SW 1271 (cell line): ENCODE data around the gene ATP1B1.

Experiments
- DNase-seq, 2 experiments: peaks; one replicate each; lab custom pipeline; 2025; lab: John Stamatoyannopoulos, UW

The ATP1B1 gene

DNA sequence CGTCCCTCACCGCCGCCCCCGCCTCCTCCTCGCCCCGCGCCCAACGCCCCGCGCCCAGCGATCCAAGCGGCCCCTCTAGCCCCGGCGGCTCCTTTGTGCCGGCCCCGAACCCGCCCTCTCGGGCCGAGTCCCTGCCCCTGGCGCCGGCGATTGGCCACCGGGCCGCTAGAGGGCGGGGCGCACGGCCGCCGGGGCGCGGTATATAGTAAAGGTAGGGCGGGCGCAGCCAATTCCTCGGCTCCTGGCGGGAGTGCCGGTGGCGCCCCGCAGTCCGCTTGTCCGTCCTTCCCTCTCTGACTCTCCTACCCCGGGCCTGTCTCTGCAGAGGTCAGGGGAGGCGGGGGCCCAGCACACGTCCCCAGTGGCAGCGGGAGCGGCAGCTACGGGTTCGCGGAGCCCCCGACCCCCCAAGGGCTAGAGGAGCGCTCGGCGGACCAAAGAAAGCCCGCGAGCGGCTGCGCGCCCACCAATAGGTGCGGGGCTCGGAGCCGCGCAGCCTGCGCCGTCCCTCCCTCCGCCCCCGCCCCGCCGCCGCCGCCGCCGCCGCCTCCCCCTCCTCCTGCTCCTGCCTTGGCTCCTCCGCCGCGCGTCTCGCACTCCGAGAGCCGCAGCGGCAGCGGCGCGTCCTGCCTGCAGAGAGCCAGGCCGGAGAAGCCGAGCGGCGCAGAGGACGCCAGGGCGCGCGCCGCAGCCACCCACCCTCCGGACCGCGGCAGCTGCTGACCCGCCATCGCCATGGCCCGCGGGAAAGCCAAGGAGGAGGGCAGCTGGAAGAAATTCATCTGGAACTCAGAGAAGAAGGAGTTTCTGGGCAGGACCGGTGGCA is at the start of gene ATP1B1:
TSS of gene ATP1B1 (plus strand) at position 596 of the 826 bp plus-strand sequence. CDS start at position 736, 140 bp downstream.
- peak; percentile 54 to 78 for DNase-seq

DNA sequence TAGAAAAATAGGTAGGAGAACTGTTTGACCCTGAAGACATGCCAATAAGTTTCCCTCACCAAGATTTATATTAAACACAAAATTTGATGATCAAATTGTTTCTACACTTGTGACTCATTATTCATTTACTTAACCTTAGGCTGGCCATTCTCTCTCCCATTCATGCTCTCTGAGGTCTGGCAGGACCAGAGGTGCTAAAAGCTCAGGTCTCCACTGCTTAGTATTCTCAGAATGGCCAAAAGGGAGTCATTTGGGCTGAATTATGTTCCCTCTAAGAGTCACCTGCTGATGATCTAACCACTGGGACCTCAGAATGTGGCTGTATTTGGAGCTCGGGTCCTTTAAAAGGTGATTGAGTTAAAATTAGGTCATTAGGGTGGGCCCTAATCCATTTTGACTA is 47.1 kb upstream of the ATP1B1 start:
- no peak for DNase-seq

DNA sequence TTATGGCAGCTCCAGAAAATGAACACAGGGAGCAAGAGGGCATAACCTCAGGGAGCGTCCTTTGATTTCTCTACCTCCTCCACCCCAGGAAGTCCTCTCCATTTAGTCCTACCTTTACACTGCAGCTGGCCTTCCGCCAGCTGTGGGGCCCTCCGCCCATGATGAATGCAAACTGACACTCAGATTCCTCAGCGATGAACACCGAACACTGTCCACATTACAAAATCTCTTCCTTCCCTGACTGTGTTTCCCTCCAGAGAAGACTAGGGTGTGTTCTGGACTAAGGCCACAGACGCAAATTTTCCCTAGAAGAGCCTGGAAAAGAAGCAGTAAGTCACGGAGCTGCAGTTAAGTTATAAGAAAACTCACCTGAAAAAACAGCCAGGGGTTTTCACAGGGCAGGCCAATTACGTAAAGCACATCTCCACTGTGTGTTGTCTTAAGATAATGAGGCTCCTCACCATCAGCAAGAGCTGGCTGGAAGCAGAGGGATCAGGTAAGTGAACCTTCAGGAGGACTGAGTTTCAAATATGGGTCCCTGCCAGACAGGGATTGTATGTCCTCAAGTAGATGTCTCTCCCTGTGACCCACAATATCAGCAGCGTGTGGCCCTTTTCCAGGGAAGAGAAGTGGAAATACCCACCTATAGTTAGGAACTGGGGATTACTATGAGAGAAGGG is 46.3 kb upstream of the ATP1B1 start:
- DNase-seq = no peak

DNA sequence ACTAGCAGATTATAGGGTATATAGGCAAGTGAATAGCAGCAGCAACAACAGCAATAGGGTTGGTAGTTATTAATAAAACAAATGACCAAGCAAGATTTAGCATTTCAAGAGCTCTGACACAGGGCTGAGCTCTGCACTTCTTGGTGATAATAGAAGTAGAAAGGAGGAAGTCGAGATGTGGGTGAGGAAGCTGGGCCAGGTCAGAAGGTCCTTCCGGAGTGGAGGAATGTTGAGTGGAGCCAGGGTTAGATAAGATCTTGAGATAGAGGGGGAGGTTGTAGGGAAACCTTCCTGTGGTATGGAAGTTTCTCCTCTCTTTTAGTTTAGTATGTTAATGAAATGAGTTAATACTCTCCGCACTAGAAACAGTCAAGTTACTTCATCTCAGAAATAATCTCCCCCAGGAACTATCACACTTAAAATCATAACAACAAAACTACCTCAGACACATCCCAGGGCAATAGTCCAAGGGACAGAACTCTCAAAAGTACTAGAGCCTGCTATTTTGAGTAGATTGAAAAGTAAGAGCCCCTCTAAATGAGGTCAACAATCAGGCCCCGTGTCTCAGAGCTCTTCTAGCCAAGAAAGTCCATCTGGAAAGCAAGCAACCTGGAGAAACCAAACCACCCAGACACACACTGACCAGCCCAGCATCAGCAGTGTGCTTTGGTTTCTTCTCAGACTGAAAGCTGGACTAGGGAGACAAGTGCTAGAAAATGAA is 45.4 kb upstream of the ATP1B1 start:
- no peak for DNase-seq

DNA sequence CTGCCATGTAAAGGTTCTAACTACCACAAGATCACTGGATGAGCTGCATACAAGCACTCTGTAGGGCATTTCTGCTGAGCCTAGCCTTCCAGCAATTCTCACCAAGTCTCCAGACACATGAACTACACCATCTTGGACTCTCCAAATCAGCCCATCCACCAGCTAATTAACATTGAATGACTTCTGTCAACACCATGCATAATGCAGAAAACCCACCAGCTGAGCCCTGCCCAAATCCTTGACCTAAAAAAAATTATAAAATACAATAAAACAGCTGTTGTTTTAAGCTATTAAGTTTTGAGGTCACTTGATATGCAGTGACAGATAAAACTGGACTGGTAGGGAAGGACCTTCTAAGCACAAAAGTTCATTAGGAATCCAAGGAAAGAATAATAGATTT is 44.3 kb upstream of the ATP1B1 start:
- DNase-seq = no peak

DNA sequence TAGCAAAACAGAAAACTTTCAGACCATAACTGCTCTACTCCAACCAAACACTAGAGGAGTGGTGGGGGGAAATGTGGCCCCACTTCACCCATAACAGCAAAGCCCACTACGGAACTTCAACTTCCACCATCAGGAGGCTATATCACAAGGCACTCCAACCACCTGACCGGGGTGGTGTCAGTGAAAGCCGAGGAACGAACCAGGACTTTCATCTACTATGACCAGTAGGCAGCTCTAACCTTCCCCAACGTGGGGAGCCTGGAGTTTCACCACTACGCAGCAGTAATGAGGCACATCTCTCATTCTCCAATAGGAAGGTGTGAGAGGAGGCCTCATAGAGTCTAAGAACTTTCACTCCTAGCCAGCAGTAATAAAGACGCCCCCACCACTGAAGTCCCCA is 42.4 kb upstream of the ATP1B1 start:
- DNase-seq = no peak

DNA sequence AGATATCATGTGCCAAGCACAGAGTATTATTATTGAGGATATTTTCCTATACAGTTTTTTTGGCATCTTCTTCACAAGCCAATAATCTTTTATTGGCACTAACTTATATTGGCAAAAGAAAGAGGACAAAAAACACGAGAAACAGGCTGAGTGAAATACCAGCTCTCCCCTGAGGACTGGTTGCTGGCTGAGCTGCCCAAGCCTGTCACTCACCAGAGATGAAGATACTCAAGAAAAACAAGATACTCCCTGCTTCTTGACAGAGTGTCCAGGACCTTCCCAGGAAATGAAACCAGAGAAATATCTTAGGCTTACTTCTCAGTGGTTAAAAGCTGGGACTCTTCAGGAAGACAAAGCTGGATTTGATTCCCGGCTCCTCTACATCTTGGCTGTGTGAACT is 35.9 kb upstream of the ATP1B1 start:
- no peak for DNase-seq

DNA sequence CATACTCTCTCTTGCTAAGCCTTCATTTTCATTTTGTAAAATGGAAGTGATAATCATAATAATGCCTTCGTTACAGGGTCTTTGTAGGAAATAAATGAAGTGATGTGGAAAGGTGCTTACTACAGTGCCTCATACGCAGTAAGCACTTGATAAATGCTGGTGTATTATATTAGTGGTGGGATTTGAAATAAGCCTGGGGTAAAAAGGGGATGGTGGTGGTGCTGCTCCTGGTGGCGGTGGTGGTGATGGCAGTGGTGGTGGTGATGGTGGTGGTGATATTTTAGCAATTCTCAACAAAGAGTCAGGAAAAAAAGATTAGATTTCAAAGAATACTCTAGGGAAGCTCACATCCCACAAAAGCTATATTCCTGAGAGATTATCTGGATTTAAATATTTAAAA is 35.5 kb upstream of the ATP1B1 start:
- DNase-seq = no peak

DNA sequence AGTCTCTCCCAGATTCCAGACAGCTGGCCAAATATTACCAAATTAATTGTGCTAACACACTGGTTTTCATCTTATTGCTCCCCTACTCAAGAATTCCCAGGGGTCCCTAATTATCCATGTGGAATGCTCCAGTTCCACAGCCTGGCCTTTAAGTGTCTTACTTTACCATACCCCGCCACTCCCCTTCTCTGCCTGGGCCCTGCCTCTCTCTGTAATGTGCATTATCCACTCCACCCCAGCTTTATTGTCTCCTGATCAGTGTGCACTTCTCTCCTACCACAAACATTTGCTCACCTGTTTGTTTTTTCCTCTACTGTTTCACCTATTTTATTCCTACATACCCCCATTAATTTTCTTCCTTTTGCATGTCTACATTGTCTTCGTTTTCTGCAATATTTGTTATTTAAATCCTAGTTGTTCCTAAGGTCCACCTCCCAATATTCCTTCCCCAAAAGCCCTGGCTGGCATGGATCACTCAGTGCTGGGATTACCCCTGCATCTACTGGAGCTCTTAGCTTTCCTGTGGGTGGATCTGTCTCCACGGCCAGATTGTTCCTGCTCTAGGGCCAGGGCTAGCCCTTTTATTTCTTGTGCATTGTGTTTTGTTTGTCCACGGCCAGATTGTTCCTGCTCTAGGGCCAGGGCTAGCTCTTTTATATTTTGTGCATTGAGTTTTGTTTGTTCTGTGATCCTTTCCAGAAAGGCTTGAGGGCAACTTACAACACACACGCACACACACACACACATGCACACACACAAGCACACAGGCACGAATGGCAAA is 33.4 kb upstream of the ATP1B1 start:
- no peak for DNase-seq

DNA sequence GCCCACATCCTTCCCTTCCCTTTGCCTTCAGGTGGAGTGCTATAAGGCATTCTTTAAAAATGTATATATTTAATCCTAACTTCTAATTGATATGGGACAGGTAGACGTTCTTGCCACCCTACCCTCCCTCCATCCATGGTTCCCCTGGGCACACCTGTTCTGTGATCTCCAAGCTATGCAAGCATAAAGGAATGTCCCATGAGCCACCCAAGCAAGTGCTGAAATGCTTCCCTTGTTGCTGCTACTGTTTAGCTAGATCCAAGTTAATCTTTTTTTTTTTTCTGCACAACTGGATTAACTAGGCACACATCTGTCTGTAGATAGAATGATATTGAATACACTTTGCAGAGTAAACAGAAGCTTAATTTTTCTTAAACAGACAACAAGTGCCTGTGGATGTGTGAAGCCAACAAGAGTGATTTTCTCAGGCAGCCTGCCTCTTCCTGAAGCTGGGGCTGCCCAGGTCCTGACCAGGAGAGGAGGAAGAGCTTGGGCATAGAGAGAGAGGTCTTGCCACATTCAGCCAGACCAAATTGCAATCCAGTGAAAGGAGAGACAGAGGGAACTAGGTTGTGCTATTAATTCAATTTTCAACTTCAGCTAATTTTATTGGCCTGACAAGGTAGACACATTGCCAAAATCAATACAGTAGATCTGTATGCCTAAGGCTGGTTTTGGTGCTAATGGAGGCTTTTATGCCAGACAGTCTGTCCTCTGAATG is 28.2 kb upstream of the ATP1B1 start:
- DNase-seq = no peak

DNA sequence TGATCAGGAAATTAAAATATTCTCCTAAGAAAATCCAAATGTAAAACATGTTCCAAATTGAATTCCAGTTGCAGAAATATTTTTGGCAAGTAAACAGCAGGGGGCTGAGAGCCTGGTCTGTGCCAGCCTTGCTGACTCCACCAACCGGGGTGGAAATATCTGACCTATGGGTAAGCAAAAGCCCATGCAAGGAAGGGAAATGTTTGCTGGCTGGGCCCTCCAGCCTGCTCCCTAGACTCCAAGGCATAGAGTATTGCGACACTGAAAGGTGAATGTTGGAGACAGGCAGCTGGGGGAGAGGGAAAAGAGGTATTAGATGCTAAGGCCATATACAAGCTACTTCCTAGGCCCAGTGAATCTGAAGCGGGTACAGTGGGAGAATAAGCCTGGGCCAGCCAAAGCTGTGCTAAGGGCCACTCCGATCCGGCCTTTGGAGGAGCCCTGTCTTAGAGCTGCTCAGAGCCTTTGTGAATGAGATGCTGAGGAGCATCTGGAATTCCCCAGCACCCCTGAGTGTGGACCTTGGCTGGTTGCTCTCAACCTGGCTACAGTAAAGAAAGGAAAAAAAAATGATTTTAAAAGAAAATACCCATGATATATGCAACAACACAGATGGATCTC is 24.9 kb upstream of the ATP1B1 start:
- DNase-seq = no peak

DNA sequence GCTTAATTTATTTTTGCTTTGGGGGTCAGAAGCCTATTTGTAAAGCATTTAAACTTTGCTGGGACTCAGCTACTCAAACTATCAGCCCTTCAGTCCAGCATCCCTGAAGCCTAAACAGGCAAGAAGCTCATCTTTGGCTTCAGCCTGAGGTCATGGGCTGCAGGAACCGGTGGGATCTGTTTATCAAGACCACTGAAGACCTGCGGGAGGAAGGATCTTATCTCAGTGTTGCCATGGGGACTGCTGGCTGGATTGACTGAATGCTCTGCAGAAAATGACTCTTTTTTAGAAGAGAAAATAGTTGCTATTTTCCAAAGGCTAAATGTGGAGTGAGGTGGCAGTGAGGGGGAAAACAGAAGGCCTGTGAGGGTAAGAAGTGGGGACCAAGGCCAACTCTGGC is 20.6 kb upstream of the ATP1B1 start:
- no peak for DNase-seq

DNA sequence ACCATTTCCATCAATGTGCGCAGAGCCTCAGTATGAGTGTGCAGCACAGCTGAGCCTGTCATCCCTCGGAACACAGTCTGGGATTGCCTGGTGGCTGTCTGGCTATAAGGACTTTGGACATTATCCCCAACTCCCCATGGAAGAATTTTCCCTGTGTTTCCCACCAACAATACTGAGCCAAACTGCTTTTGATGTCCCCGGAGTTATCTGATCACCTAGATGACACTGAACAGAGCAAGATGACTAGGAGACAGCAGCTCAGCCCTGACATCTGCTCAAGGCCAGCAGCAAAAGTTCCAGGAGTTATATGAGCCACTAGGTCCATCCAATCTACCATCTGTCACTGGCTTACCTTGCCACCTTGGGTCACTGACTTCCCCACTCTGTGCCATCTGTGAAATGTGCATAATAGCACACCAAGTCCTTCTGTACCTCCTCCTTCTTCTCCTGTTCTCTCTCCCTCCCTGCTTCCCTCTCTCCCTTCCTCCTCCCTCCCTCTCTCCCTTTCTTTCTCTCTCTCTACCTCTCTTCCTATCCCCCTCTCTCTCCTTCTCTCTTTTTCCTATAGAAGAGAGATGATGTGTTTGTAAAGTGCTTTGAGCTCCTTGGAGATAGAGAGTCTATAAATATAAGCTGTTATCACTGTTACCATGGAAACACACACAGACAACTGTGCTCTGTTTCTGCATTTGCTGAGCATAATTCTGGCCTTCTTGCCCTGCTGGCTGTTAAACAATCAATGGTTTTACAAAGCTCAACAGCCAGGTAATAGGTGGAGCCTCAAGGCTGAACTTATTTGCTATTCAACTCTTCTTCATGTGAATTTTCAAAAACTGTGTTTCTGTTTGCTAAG is 19.7 kb upstream of the ATP1B1 start:
- no peak for DNase-seq

DNA sequence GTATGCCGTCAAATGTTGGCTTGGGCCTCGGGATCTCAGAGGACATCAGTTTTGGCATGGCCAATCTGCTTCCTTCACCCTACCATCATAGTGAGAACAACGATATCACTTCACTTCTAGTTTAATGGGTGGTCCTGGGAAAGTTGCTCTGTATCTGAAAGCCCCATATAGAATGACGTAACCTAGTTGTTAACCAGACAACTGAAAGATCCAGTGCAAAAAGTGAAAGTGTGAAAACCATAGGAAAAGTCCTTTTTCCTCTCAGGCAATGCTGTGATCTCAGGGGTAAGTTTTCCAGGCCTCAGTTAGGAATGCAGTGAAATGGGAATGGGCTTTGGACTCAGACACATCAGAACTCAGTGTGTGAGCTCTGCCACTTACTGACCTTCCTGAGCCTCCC is 18.6 kb upstream of the ATP1B1 start:
- no peak for DNase-seq

DNA sequence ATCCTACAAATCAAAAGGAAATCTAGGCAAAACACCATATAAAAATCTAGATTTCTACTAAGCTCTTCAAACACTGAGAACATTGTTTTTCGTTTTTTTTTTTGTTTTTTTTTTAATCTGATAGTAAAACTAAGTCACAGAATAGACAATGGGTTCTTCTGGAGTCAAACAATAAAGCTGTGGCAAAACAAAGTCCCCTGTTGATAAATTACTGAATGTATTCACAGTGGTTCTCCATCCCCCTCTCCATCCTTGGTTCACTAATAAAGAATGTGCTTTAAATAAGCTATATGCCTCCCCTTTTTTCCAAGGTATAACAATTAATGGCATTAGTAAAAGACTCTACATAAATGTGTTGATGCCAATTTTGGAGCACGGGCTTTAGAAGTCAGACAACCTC is 16.7 kb upstream of the ATP1B1 start:
- DNase-seq = no peak

DNA sequence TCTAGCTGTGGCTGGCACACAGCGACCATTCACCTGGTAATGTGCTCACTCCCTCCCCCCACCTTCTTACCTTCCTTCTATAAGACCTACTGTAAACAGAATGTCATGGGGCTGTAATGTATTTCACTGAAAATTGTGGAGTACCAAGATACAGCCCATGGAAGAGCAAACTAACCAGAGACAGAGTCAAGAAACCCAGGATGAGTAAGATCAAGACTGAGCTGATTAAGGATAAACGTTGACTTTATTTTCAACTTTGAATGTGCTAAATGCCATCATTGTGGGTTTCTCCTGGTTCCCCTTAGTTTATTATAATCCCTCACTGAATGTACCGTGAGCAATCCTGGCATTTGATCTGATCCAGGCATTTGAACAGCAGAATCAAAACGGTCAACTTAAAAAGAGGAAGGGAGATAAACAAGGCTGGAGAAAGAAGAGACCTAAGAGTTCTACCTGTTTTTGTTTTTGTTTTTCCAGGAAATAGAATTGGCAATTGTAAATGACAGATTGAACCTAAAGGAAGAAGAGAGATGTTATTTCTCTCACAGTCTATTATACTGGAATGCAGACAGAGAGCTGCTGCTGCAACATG is 16.1 kb upstream of the ATP1B1 start:
- no peak for DNase-seq

DNA sequence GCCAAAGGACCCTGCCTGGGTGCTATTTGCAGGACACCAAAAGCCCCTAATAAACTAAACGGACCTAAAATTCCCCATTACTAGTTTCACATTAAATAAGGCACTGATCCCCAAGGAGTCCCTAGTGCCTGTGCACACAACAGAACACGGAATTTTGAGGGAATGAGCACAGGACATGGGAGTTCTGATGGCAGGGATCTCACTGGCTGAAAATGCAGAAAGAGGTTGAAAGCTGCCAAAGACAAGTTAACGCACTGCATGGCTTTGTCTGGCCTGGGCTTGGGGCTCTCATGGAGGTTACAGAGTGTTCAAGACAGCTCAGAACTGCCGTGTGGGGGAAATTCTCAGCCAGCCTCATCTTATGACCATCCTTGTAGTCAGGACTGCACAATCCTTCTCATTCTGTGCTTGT is 15.6 kb upstream of the ATP1B1 start:
- no peak for DNase-seq

DNA sequence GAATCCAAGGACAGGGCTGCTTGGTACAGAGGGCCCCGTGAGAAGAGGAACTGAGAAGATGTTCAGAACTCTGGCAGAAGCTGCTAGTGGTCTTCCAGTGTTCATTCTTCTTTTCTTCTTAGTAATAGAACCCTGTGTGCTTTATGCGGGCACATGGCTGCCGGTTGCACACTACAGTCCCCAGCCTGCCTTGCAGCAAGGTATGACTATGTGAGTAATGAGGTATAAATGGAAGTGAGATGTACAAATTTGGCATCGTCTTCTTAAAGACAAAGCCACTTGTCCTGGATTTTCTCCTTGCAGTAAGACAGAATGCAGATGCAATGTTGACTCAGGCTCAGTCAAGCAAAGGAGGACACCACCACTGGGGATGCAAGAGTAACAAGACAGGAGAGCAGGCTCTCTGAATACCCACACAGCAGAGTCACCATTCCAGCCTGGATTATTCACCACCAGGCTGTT is 15.0 kb upstream of the ATP1B1 start:
- DNase-seq = no peak

DNA sequence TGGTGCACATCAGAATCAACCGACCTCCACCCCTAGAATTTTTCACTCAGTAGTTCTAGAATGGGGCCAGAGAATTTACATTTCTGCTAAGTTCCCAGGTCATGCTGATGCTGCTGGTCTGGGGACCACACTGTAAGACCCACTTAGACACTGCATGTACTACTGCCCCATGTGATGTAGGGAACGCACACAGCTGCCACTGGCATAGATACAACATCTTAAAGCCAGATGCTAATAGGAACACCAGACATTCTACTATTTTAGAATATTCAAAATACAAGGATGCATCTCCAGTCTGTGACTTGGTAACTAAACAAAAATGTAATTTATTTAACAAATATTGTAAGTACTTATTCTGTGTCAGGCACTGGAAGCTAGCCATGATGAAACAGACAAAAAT is 14.1 kb upstream of the ATP1B1 start:
- DNase-seq = no peak
